ENCODE measurements around the gene PHLDB3.

DNA sequence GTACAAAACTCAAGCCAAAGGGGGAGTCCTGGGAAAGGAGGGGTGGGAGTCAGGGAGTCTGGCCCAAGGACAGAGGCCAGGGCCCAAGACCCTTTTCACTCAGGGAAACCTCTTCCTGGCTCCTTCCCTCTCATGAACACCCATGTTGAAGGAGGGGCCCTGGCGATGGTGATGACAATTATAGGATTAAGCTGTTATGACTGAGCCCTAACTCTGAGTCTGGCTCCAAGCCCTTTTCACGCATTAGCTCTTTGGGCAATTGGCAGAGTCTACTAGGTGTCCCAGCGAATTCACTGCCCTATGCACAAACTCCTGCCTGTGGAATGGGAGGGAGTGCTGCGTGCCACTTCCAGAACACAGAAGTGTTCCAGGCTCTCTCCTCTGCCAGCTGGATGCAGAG, 49.1 kb upstream of the PHLDB3 start:
- TF ChIP-seq CTCF (conservative IDR thresholded peaks at IDR 0.05) (no peak), EZH2 (IDR thresholded peaks at IDR 0.05; ENCODE audit: low read depth) (no peak)
